H1 (cell line): Measurements from ENCODE around the gene FGF11. TPM values are rescaled to one million over a fixed set of nuclear protein-coding genes. Genes with fewer than 3 reads are reported as not detected.

Source experiments
- CTCF ChIA-PET: fragments of 300-600 bp; sonication (Branson Sonifier 250); formaldehyde crosslinking; loops from one replicate; lab custom pipeline; 2021; ENCODE audit not compliant: partially characterized antibody; lab: Charles Lee
- POLR2A ChIA-PET: fragments of 300-600 bp; sonication (Branson Sonifier 250); formaldehyde crosslinking; loops from one replicate; lab custom pipeline; 2021; ENCODE audit warnings: inconsistent platforms; ENCODE audit not compliant: partially characterized antibody; lab: Charles Lee
- DNase-seq, 2 experiments: peaks; one replicate each; pipeline versions ENCODE4 v3.0.0 to v3.0.0-alpha.2; 2010 to 2022; ENCODE audit warnings: low spot score in 2 of 2, low read depth in 1 of 2, mixed read lengths in 1 of 2
- FAIRE-seq: peaks from 2 replicates; lab custom pipeline; 2011; peaks lifted over from hg19 to GRCh38; lab: Jason Lieb, UNC
- H2AFZ ChIP-seq: 2 replicates; pipeline ENCODE4 v1.8.1; 2012; ENCODE audit warnings: low read length, inconsistent platforms
- H2AK5ac ChIP-seq: 2 replicates; pipeline ENCODE4 v1.6.1; 2013; ENCODE audit warnings: low read depth, low read length
- H2BK120ac ChIP-seq: replicated peaks from 2 replicates; pipeline ENCODE3; 2013; ENCODE audit warnings: low read depth, low read length, inconsistent platforms
- H2BK12ac ChIP-seq: 2 replicates; pipeline ENCODE4 v1.6.1; 2013; ENCODE audit warnings: low read depth, low read length
- H2BK15ac ChIP-seq: 2 replicates; pipeline ENCODE4 v1.6.1; 2013; ENCODE audit warnings: low read length
- H2BK20ac ChIP-seq: 2 replicates; pipeline ENCODE4 v1.6.1; 2013; ENCODE audit warnings: low read length
- H2BK5ac ChIP-seq: 2 replicates; pipeline ENCODE4 v1.6.1; 2013; ENCODE audit warnings: low read depth, low read length
- H3K14ac ChIP-seq: 2 replicates; pipeline ENCODE4 v1.6.1; 2013; ENCODE audit warnings: inconsistent platforms; ENCODE audit not compliant: insufficient read length
- H3K18ac ChIP-seq: 2 replicates; pipeline ENCODE4 v1.6.1; 2013; ENCODE audit warnings: low read length; ENCODE audit errors: extremely low read depth
- H3K23ac ChIP-seq: 2 replicates; pipeline ENCODE4 v1.6.1; 2013; ENCODE audit warnings: inconsistent platforms; ENCODE audit not compliant: insufficient read length
- H3K23me2 ChIP-seq: 2 replicates; pipeline ENCODE4 v1.6.1; 2013; ENCODE audit warnings: low read depth, low read length
- H3K27ac ChIP-seq: 2 replicates; pipeline ENCODE4 v1.6.1; 2011; ENCODE audit warnings: low read depth, low read length, inconsistent platforms
- H3K27me3 ChIP-seq, 4 experiments: replicated peaks in 1 of 4; 1 replicate in 1 of 4; 2 replicates in 3 of 4; pipeline versions ENCODE4 v1.6.1 to v1.8.1; 2011 to 2013; ENCODE audit warnings: low read length in 3 of 4, mild to moderate bottlenecking in 3 of 4, inconsistent platforms in 2 of 4, mixed read lengths in 2 of 4, moderate library complexity in 1 of 4; ENCODE audit not compliant: control insufficient read depth in 3 of 4, insufficient read depth in 3 of 4; ENCODE audit errors: extremely low read depth in 1 of 4
- H3K36me3 ChIP-seq, 4 experiments: 2 replicates each; pipeline versions ENCODE4 v1.6.1 to v1.8.1; 2011 to 2013; ENCODE audit warnings: mild to moderate bottlenecking in 4 of 4, low read length in 3 of 4, moderate library complexity in 2 of 4, control low read depth in 1 of 4, inconsistent platforms in 1 of 4; ENCODE audit not compliant: insufficient read depth in 4 of 4, control insufficient read depth in 2 of 4
- H3K4ac ChIP-seq: replicated peaks from 2 replicates; pipeline ENCODE3; 2013; ENCODE audit warnings: low read length, low read depth, mixed read lengths, inconsistent platforms; ENCODE audit not compliant: insufficient read length
- H3K4me1 ChIP-seq, 4 experiments: replicated peaks in 1 of 4; 1 replicate in 1 of 4; 2 replicates in 3 of 4; pipeline versions ENCODE4 v1.6.1 to v1.8.1; 2011 to 2013; ENCODE audit warnings: low read length in 3 of 4, inconsistent platforms in 2 of 4, mixed read lengths in 1 of 4; ENCODE audit not compliant: insufficient read depth in 4 of 4, control insufficient read depth in 3 of 4
- H3K4me2 ChIP-seq, 2 experiments: 2 replicates each; pipeline versions ENCODE4 v1.6.1 to v1.8.1; 2011 to 2013; ENCODE audit warnings: low read depth in 2 of 2, low read length in 2 of 2, control low read depth in 1 of 2, inconsistent platforms in 1 of 2, mild to moderate bottlenecking in 1 of 2; ENCODE audit not compliant: insufficient read depth in 1 of 2
- H3K4me3 ChIP-seq, 4 experiments: fragments of 200-600, 300-600 bp in 1 of 4; sonication (generic), shearing (Covaris generic), sonication (Bioruptor Twin) in 1 of 4; 2 replicates each; pipeline versions ENCODE4 v1.5.1 to v1.8.1; 2011 to 2016; ENCODE audit warnings: low read length in 4 of 4, low read depth in 3 of 4, control low read depth in 2 of 4, inconsistent platforms in 2 of 4, mild to moderate bottlenecking in 2 of 4, mixed read lengths in 1 of 4, moderate library complexity in 1 of 4; ENCODE audit not compliant: insufficient read depth in 2 of 4; ENCODE audit errors: extremely low read depth in 1 of 4
- H3K56ac ChIP-seq: replicated peaks from 2 replicates; pipeline ENCODE3; 2013; ENCODE audit warnings: low read depth, mild to moderate bottlenecking, mixed read lengths, low read length, inconsistent platforms; ENCODE audit not compliant: insufficient read length
- H3K79me1 ChIP-seq: 2 replicates; pipeline ENCODE4 v1.6.1; 2013; ENCODE audit warnings: low read depth, low read length, control low read depth
- H3K79me2 ChIP-seq, 2 experiments: 2 replicates each; pipeline versions ENCODE4 v1.6.1 to v1.8.1; 2012 to 2013; ENCODE audit warnings: low read length in 2 of 2, mild to moderate bottlenecking in 2 of 2, inconsistent platforms in 1 of 2; ENCODE audit not compliant: insufficient read depth in 2 of 2, control insufficient read depth in 1 of 2
- H3K9ac ChIP-seq, 4 experiments: replicated peaks in 1 of 4; 1 replicate in 1 of 4; 2 replicates in 3 of 4; pipeline versions ENCODE4 v1.6.1 to v1.8.1; 2011 to 2013; ENCODE audit warnings: low read depth in 3 of 4, low read length in 3 of 4, control low read depth in 2 of 4, mild to moderate bottlenecking in 2 of 4, moderate library complexity in 2 of 4, inconsistent platforms in 1 of 4; ENCODE audit errors: extremely low read depth in 1 of 4
- H3K9me3 ChIP-seq, 2 experiments: 2 replicates each; pipeline versions ENCODE4 v1.6.1 to v1.8.1; 2012 to 2013; ENCODE audit warnings: mild to moderate bottlenecking in 2 of 2, moderate library complexity in 2 of 2, control low read depth in 1 of 2, inconsistent platforms in 1 of 2, low read depth in 1 of 2, low read length in 1 of 2, mixed read lengths in 1 of 2; ENCODE audit not compliant: insufficient read depth in 2 of 2
- H4K20me1 ChIP-seq, 2 experiments: replicated peaks in 1 of 2; 2 replicates each; pipeline versions ENCODE3 to v1.8.1; 2011 to 2013; ENCODE audit warnings: inconsistent platforms in 2 of 2, low read length in 2 of 2, mild to moderate bottlenecking in 1 of 2; ENCODE audit not compliant: insufficient read depth in 2 of 2, control insufficient read depth in 1 of 2
- H4K5ac ChIP-seq: 2 replicates; pipeline ENCODE4 v1.6.1; 2013; ENCODE audit warnings: low read length, low read depth, mixed read lengths, inconsistent platforms; ENCODE audit not compliant: insufficient read length
- H4K8ac ChIP-seq: 2 replicates; pipeline ENCODE4 v1.8.0; 2013; ENCODE audit warnings: mild to moderate bottlenecking, moderate library complexity, low read length, inconsistent platforms; ENCODE audit not compliant: insufficient read depth; ENCODE audit errors: extremely low read depth
- H4K91ac ChIP-seq: replicated peaks from 2 replicates; pipeline ENCODE3; 2013; ENCODE audit warnings: low read length, mixed read lengths, inconsistent platforms; ENCODE audit not compliant: insufficient read length
- CHD2 ChIP-seq: IDR thresholded peaks from 2 replicates; pipeline ENCODE4 v1.6.1; 2012; ENCODE audit warnings: low read length, improper control_type of control experiment
- E2F6 ChIP-seq: IDR thresholded peaks from 2 replicates; pipeline ENCODE4 v1.6.1; 2012; ENCODE audit warnings: inconsistent platforms
- EGR1 ChIP-seq: IDR thresholded peaks from 2 replicates; pipeline ENCODE4 v1.6.1; 2011; ENCODE audit warnings: low read depth, low read length, borderline replicate concordance
- FOSL1 ChIP-seq: IDR thresholded peaks from 2 replicates; pipeline ENCODE4 v1.6.1; 2011; ENCODE audit warnings: mild to moderate bottlenecking, low read depth, low read length, moderate library complexity; ENCODE audit not compliant: insufficient read depth
- GABPA ChIP-seq: IDR thresholded peaks from 2 replicates; pipeline ENCODE4 v1.6.1; 2011; ENCODE audit warnings: mild to moderate bottlenecking, low read length, moderate library complexity, borderline replicate concordance; ENCODE audit not compliant: insufficient read depth
- KDM1A ChIP-seq: fragments of 200-600, 300-600 bp; sonication (generic); IDR thresholded peaks from 2 replicates; pipeline ENCODE4 v1.7.1; 2016; ENCODE audit warnings: mild to moderate bottlenecking, low read length, borderline replicate concordance
- KDM4A ChIP-seq: IDR thresholded peaks from one replicate; pipeline ENCODE4 v1.7.1; 2012; ENCODE audit warnings: low read depth, mild to moderate bottlenecking, moderate library complexity, low read length, inconsistent platforms; ENCODE audit not compliant: severe bottlenecking
- NRF1 ChIP-seq: IDR thresholded peaks from 2 replicates; pipeline ENCODE4 v1.6.1; 2011; ENCODE audit warnings: mild to moderate bottlenecking, low read depth, low read length, improper control_type of control experiment
- RBBP5 ChIP-seq: IDR thresholded peaks from 2 replicates; pipeline ENCODE4 v1.7.1; 2012; ENCODE audit warnings: low read depth, mild to moderate bottlenecking, inconsistent platforms, low read length, moderate library complexity, borderline replicate concordance
- RXRA ChIP-seq: IDR thresholded peaks from 2 replicates; pipeline ENCODE4 v1.6.1; 2011; ENCODE audit warnings: low read depth, mild to moderate bottlenecking, low read length, moderate library complexity; ENCODE audit not compliant: insufficient read depth
- WGBS, 2 experiments: shearing (Covaris generic) in 1 of 2; methylation state at CpG; one replicate each; pipeline versions ENCODE4 v1.1.6 to v1.1.7; 2013 to 2015; ENCODE audit warnings: low lambda C conversion rate in 2 of 2, mixed read lengths in 2 of 2, inconsistent platforms in 1 of 2, low coverage in 1 of 2, missing lambda C conversion rate in 1 of 2; ENCODE audit not compliant: insufficient replicate concordance in 2 of 2, insufficient coverage in 1 of 2, insufficient read length in 1 of 2; ENCODE audit errors: extremely low coverage in 1 of 2, missing lambda C conversion rate in 1 of 2; 5-methylcytosine and 5-hydroxymethylcytosine counted together
- polyA plus RNA-seq, 7 experiments: library from polyadenylated mRNA; depleted of rRNA in 3 of 7; stranded (reverse) in 5 of 7; unstranded in 2 of 7; fragments of >200 nt in 5 of 7; fragments of 200-250 nt in 2 of 7; gene quantifications; 1 replicate in 5 of 7; 2 replicates in 1 of 7; 4 replicates in 1 of 7; pipeline versions ENCODE4 v1.2.1 to v1.2.3, GENCODE V29; 2011 to 2013; ENCODE audit warnings: missing spikeins in 2 of 7, mixed read lengths in 2 of 7
- total RNA-seq: library from RNA; stranded (reverse); fragmentation: NEBNext Ultra II Directional; extraction: Animal tissue kit (Norgen Biotek cat#: 25700); gene quantifications from 2 replicates; pipeline ENCODE4 v1.2.1, GENCODE V29; 2021

FGF11 gene
- total and polyA plus RNA-seq, 2 of the 8 experiments (the other 6 are each of a cell fraction or from before 2014, with no cell fraction given) = 11.8 to 26.1 TPM

DNA sequence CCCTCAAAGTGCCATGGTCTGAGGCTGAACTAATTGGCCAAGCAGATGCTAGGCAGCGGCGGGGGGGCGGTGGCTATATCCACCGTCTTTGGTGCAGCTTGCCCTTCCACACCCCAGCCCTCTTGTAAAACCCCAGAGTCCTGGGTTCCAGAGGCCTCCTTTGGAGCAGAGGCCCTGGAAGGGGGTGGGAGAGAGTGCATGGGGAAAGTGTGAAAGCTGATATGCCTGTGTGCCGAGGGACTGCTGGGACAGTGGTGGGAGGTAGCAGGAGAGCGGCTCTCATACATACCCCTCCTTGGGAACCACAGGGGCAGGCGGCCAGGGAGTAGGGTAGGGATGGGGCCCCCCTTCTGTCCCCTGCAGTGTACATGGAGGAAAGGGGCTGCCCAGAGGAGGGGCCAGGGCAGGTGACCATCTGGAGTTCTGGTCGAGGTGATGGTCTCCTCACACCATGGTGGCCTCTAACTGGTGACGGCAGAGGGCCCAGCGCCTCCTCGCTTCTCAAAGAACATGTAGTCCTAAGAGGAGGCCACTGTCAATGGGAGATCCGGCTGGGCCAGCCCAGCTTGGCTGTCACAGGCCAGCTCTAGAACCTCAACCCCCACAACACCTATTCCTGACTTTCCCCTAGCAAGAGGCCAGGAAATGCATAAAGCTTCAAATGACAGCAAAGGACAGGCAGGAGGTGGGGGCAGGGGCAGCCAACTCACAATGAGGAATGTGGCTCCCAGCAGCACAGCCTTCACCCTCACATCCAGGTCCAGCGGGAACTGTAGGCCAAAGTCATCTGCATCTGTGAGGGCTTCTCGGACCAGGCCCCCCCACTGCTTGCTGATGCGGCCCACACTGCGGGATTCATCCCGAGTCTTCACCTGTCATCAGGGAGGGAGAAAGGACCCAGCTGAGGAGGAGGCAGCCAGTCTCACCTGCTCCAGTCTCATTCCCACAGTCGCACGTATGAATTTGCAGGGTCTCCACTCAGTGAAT, 49.1 kb upstream of the FGF11 start:
- ChIA-PET CTCF (interaction anchor here (1.1 to 2.8 kb wide), 4 partner anchors 31 to 223 kb away, joined by 3 to 8 read pairs (median 4); partner anchors contain the start of gene SENP3), POLR2A (interaction anchor here (1.3 to 1.9 kb wide), 3 partner anchors 8 to 94 kb away, joined by 4 to 8 read pairs (median 4); partner anchors contain the start of gene POLR2A)
- Histone ChIP-seq H3K23me2 (peaks cover 14% of the 10 kb centered on the region; the same call in 1 of the 2 replicates), H3K4me3 (no peak overlapping the region), H3K9me3 (no peaks in the 10 kb centered on the region), H3K4ac (no peak overlapping the region), H3K23ac (no peak overlapping the region), H2AFZ (no peak overlapping the region), H3K36me3 (peaks cover 0 to 30% (median 10%) of the 10 kb centered on the region in 4 experiments; a peak in 5 of 8 replicates), H2AK5ac (no peak overlapping the region), H3K27ac (no peak overlapping the region), H4K91ac (no peak overlapping the region), H4K5ac (no peak overlapping the region), H3K4me2 (no peak overlapping the region), H3K9ac (no peak overlapping the region), H2BK20ac (no peak overlapping the region), H3K14ac (no peak overlapping the region), H3K79me1 (no peaks in the 10 kb centered on the region; the same call in 1 of the 2 replicates), H4K8ac (no peak overlapping the region; the same call in 1 of the 2 replicates), H3K18ac (no peak overlapping the region), H2BK15ac (no peak overlapping the region), H3K56ac (no peak overlapping the region), H2BK12ac (no peak overlapping the region), H3K27me3 (no peaks in the 10 kb centered on the region), H3K4me1 (peaks cover 0 to 9% (median 3%) of the 10 kb centered on the region in 4 experiments; a peak in 6 of 7 replicates), H2BK120ac (no peak overlapping the region), H3K79me2 (no peaks in the 10 kb centered on the region), H4K20me1 (peaks cover 2 to 10% of the 10 kb centered on the region in 2 experiments), H2BK5ac (no peak overlapping the region)
- no peak for DNase-seq
- no peak for FAIRE-seq
- 86% methylated on average over 19 of the region's 19 CpGs; no CpG with 5 or more reads in 1 of the 2 experiments for WGBS, 2 experiments
- TF ChIP-seq RXRA (no peak), KDM4A (no peak), EGR1 (no peak), KDM1A (no peak), CHD2 (no peak), FOSL1 (no peak), E2F6 (no peak), RBBP5 (no peak), NRF1 (no peak), GABPA (no peak)
